ENCODE data around the gene C10orf90. TPM values are rescaled to one million over a fixed set of nuclear protein-coding genes. Genes with fewer than 3 reads are reported as not detected.

Gene C10orf90, protein sequence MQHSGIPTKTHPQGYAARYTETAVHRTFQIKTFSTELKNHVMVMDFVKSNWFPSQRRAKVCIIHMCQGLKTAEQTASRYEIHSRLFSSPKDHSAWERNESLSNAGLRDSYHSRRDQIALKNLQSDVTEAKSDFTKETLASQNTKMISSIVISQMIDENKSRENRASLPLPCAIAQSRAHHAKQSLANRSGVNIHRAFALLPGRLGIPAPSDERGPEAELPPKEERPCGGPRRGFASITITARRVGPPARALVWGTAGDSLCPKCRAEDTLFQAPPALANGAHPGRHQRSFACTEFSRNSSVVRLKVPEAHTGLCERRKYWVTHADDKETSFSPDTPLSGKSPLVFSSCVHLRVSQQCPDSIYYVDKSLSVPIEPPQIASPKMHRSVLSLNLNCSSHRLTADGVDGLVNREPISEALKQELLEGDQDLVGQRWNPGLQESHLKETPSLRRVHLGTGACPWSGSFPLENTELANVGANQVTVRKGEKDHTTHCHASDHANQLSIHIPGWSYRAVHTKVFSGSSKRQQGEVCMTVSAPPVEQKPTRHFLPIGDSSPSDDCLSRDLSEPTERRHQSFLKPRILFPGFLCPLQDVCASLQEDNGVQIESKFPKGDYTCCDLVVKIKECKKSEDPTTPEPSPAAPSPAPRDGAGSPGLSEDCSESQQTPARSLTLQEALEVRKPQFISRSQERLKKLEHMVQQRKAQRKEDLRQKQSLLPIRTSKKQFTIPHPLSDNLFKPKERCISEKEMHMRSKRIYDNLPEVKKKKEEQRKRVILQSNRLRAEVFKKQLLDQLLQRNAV
- 10 to 100 TPM; 13.0 to 29.3 (median 16.3) TPM for polyA plus RNA-seq (ENCODE audit: insufficient read depth in 1 of 5, insufficient read length in 5 of 5, low replicate concordance in 1 of 5)
- long read RNA-seq, donor 1, partial matches to known transcripts: 0 of 2 reads
- long read RNA-seq, donor 1, other reads (novel, unspliced or antisense): 0 of 2 reads
- long read RNA-seq, donor 2, partial matches to known transcripts: 0 of 1 reads
- long read RNA-seq, donor 2, other reads (novel, unspliced or antisense): 0 of 1 reads
- long read RNA-seq, donor 3, partial matches to known transcripts: 6 of 8 reads
- long read RNA-seq, donor 3, other reads (novel, unspliced or antisense): 0 of 8 reads
- long read RNA-seq, donor 4, partial matches to known transcripts: 0 of 3 reads
- long read RNA-seq, donor 4, other reads (novel, unspliced or antisense): 0 of 3 reads
- long read RNA-seq, donor 5, partial matches to known transcripts: 0 of 3 reads
- long read RNA-seq, donor 5, other reads (novel, unspliced or antisense): 0 of 3 reads
- long read RNA-seq, donor 6, partial matches to known transcripts: 0 of 4 reads
- long read RNA-seq, donor 6, other reads (novel, unspliced or antisense): 0 of 4 reads
- long read RNA-seq, donor 7, partial matches to known transcripts: 0 of 2 reads
- long read RNA-seq, donor 7, other reads (novel, unspliced or antisense): 0 of 2 reads
- long read RNA-seq, donor 8, partial matches to known transcripts: 0 of 3 reads
- long read RNA-seq, donor 8, other reads (novel, unspliced or antisense): 0 of 3 reads

DNA sequence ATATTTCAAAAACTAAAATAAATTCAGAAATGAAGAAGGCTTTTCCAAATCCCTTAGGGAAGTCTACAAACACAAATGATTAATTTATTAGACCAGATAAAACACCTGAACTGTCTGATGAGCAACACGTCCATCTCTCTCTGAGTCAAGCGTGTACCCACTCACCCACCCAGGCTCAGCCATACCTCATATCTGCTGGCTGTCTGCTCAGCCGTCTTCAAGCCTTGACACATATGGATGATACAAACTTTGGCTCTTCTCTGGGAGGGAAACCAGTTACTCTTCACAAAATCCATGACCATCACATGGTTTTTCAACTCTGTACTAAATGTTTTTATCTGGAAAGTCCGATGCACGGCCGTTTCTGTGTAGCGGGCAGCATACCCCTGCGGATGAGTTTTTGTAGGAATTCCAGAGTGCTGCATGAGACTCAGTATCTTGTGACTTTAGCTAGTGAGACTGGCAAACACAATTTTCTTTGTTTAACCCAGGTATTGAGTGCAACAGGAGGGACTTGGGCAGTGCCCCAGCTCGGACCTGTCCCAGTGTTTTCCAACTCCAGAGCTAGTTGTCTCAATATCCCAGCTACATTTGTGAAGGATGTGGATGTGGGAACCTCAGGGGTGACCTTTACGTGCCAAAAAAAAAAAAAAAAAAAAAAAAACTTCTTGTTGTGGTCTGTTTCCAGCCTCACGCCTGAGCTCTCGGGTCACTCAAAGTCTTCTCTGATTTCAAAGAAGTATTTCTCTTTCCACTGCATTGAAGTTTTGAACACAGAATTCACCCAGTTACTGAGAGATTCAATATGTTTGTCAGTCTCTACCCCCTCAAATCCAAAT, at the start of gene C10orf90:
Gene C10orf90 (minus strand): TSS at position 638 of the 839 bp plus-strand sequence. CDS start 213 bp downstream, at position 425.
- DNase-seq: no peak

DNA sequence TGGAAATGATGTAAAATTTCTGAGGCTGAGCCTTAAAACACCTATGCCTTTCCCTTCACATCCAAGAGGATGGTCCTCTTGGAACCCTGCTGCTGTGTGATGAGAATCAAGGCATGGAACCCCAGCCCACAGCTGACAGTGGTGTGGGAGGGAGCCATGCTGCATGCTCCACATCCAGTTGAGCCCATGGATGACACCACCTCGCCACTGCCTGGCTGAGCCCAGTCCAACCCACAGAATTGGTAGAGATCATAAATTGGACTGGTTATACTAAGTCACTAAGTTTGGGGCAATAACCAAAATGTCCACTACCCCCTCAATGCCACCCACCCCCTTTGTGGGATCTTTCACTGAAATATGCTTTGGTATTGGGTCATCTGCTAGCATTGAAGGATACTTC, 45.9 kb upstream of the C10orf90 start:
- no peak for DNase-seq

DNA sequence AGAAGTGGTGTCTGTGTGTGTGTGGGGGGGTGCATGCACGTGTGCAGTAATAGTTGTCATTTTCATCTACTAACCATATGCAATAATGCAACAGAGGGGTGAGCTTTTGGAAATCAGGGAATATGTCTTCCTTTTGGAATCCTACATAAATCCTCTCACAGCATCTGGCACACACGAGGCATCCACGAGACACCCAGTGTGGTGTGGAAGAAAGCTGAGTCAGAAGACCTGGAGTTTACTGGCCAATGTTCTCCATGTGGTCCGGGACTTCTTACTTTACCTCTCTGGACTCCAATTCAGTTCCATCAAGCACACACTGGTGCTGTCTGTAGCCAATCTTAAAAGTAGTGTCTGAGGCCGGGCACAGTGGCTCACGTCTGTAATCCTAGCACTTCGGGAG, 43.1 kb upstream of the C10orf90 start:
- no peak for DNase-seq

DNA sequence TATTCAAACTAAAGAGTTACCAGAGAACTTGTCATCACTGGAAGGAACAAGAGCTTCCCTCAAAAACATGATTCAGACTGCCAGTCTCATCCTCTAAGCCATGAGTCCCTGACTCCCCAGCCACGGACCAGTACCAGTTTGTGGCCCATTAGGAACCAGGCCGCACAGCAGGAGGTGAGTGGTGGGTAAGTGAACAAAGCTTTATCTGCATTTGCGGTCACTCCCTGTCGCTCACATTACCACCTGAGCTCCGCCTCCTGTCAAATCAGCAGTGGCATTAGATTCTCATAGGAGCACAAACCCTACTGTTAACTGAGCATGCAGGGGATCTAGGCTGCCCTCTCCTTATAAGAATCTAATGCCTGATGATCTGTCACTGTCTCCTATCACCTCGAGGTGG, 42.2 kb upstream of the C10orf90 start:
- no peak for DNase-seq

DNA sequence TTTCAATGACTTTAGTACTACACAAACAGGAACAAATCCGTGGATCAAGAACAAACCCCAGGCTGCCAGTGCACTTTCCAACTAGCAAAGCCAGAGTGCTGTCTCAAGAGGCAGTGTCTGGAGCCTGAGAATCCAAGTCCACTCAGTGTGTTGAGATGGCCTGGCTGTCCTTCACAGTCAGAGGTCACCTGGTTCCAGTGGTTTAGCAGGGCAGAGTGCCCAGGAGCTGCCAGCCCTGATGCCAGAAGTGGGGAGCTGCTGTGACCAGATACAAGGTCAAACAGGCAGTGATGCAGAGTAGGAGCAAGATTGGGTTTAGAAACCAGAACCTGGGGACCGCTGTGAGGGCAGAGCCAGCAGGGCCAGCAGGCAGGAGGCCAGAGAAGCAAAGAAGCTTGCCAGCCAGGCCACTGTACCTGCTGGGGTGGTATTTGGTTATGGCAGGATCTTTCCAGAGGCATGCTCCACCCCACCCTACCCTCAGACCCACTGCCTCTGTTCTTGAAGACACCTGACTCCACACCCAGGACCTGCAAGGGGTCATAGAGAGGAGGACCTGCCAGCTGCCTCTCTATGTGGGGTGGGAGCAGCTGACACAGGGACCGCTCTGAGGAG, 35.6 kb upstream of the C10orf90 start:
- DNase-seq: no peak

DNA sequence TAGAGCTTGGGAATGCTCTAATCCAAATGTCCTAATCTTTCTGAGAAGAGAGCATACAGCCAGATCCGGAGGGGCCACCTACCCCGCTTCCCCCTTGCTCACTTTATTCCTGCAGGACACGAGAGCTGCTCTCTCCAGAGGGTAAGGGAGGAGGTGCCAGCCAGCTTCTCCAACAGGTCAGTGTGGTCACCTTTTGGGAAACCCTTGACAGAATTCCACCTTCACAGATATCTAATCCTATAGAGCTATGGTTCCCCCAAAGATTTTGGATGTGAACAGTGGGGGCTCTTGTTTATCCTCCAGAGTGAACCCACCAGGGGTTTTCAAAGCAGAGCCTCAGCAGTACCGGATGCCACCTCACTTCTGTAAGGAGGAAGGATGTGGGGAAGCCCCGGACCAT, 34.6 kb upstream of the C10orf90 start:
- DNase-seq: no peak

DNA sequence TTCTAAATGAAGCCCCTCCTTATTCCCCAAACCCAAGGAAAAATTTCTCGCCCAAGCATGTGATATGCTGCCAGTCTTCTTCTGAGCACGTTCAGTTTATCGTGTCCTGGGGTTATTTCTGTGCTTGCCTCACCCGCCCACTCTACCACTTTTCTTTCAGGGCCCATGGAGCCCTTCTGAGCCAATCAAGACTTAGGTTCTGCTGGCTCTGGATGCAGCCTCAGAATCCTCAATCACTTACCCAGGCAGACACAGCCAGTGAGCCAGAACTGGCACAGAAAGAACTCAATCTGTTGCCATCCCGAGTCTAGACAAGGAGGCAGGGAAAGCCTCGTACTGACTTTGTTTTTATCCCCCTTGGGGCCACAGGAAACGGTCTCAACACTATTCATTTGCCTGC, 34.2 kb upstream of the C10orf90 start:
- no peak for DNase-seq

DNA sequence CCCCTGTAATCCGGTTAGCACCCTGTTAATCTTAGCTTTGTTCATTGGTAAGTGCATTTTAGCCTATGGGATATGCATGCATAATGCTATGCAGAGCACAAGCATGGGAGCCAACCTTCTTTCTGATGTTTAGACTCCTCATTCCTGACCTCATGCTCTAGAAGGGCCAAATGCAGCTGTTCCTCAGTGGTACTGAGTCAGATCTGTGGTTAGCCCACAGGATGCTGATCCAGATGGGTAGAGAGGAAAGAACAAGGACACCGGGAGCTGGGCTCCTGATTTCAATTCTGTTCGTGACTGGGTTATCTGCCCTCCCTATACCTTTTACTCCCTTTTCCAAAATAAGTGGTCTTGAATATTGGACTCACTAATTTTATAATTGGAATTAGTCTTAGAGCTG, 31.7 kb upstream of the C10orf90 start:
- DNase-seq: no peak

DNA sequence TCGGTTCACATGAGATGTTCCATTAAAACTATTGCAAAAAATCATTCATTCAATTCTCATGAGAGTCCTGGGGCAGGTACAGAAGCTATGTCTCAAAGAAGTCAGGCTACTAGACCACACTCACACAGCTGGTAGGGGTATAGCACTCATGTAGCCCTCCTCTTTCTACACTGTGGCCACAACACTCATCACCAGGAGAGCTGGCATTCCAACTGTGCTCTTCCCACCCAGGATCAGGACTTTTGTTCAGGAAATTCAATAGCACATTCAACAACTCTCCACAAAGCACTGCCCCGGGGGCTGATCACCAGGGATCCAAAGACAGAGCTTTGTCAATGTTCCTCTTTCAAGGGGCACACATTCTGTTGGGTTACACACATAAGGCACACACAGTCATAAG, 31.0 kb upstream of the C10orf90 start:
- no peak for DNase-seq

DNA sequence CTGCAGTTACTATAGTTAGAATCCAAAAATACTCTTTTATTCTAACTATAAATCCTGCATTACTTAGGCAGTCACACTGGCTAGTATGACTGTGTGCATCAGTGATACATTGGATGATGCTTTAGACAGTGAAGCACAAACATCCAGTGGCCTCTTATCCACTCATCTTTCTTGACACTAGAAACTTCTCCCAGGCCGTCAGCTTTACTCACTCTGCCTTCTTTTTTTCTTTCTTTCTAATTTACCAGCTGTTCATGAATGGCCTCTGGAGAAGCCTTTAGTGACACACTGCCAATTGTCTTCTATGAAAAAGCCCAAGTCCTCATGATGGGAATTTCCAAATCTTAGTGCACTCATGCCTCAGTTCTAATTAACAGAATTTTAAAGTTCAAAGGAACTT, 26.2 kb upstream of the C10orf90 start:
- DNase-seq: no peak

DNA sequence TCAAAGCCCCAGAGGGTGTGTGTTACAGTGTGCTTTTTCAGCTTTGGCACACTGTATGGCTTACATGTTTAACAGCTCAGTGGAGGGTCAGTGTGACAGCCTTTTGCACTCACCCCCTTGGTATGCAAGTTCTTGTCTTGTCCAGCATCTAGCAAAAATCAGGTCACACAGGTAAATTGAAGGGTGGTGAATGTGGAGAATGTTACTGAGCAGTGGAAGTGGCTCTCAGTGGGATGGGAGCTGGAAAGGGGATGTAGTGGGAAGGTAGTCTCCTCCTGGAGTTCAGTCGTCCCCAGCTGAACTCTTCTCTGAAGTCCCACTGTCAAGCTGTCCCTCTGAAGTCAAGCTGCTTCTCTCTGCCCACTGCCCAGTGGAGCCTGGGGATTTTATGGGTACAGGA, 21.0 kb upstream of the C10orf90 start:
- no peak for DNase-seq

DNA sequence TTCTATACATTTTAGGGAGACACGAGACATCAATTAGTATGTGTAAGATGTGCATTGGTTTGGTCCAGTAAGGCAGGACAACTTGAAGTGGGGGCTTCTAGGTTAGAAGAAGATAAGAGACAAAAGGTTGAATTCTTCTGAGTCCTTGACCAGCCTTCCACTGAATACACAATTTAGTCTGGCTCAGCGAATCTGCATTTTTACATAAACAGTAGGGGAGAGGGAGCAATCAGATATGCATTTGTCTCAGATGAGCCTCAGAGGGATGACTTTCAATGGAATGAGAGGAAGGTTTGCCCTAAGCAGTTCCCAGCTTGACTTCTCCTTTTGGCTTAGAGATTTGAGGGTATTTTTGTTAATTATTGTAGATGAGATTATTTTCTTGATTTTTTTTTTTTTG, 20.0 kb upstream of the C10orf90 start:
- no peak for DNase-seq

DNA sequence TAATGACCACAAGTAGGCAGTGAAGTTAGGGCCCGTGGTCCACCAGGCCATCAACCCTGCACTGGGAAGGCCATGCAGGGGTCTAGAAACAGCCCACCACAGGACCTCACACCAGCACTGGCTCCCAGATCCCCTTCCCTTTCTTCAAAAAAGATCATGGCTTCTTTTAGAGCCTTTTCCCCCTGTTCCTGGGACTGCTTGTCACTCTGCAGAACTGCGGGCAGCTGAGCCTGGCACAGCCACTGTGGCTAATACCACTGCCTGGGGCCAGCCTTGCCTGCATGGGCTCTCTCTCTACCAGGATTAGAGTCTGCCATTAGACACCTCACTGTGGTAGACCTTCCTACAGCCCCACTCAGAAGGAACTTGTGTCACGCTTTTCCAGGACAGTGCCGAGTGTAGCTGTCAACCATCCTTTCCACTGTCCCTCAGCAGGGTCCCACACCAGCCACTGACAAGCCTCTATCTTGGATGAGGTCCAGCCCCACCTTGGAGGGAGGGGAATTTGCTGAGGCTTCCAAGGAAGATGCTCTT, 19.0 kb upstream of the C10orf90 start:
- DNase-seq: no peak

DNA sequence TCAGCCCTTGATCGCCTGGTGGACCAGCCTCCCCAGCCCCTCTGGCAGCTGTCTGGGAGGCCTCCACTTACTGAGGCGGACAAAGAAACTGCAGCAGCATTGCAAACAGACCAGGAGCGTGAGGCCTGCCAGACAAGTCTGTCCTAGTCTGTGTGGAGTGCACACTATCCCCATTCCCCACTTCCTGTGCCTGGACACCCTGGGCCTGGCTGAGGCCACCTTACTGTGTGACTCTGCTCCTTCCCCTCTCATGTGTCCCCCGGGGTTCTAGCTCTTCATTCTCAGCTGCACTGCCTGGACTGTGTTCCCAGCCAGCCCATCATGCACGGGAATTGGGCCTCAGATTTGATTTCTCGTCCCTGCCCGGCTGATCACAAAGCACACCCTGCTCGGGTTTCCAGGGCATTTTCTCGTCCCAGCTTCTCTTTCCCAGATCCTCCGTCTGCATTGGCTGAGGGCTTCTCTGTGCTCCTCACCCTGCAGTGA, 16.7 kb upstream of the C10orf90 start:
- no peak for DNase-seq

DNA sequence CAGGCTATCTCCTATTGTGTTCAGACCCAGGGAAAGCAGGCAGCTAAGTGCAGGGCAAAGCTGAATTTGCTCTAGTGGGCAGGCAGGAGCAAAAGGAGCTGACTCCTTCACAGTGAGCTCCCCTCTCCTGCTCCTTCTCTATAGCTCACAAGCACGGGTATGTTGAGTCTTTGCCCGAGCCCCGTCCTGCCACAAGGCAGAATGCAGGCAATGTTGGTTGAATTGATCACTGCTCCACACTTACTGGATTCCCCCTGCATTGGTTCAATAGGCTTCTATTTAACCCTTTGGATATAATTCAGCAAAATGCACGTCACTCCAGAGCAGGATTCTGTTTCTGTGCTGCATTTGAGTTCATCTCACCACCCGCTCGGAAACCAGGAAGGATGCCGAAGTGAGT, 16.2 kb upstream of the C10orf90 start:
- no peak for DNase-seq

DNA sequence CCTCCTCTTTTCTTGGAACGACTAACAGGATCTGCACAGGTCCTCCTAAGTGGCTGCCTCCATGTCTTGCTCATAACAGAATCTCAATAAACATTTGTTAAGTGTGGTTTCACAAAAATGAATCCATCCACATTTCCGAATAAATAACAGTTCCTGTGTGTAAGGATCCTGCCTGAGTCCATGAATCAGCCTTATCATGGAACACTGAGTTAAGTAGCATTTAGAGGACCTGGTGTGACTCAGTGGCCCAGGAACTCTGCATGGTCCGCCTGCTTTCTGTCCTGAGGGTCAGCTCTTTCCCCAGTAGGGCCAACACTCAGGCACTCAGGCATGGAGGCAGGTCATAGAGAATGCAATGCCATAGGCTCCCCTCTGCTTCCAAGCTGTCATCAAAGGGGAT, 15.8 kb upstream of the C10orf90 start:
- DNase-seq: no peak

DNA sequence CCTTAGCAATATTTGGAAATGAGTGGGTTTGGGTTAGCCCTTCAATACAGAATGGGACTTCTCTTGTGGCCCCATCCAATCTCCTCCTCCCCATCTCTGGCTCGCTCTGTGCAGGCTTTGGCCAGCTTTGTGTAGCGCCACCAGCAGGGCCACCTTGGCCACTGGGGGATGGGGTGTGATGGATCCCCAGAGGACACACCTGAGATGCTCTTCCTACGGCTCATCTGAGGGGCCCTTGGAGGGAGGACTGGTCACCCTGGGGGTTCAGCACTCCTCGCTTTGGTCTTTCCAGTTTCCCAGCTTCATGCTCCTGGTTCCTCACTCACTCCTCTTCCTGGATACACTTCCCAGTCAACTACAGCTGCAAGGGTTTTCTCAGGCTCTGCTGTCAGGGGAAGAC, 15.3 kb upstream of the C10orf90 start:
- DNase-seq: no peak

DNA sequence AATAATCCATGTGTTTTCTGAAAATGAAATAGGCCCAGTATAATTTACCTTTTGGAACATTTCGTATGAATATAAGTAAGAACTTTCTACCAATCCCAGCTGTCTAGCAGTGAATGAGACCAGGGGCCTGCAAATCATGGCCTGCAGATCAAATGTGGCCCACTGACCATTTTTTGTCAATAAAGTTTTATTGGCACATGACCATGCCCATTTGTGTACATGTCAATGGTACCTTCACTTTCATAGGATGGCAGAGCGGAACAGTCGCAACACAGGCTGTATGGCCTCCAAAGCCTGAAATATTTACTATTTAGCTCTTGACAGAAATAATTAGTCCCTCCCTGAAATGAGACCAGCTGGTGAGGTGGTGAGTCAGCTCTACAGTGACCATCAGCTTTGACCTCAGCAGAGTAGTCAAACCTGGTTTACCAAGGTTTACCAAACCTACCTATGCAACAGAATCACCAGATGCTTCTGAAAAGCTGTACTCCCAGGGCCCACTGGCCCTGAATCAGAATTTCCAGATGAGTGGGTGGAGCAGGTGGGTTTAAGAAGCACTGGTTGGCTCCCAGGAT, 13.8 kb upstream of the C10orf90 start:
- DNase-seq: no peak

DNA sequence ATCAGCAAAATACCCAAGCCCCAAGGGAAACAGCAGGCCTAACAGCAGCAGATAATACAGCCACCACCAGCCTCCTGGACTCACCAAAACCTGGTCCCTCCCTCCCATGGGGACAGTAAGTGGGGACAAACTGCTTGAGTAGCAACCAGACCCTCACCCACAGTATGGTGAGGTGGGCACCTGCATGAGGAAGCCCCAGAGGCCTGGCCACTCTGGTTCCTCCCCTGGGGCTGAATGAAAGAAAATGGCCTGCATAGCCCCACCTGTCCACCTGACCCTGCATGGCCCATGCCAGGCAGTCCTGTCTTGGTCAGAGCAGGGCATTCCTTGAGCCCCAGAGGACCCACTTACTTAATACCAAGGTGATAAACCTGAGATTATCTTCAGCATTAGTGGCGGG, 13.0 kb upstream of the C10orf90 start:
- DNase-seq: no peak

Data from right lung (tissue), 10 donors.